Measurements from ENCODE around the gene MAP3K5. TPM values are rescaled to one million over a fixed set of nuclear protein-coding genes. Genes with fewer than 3 reads are reported as not detected.

Gene MAP3K5
- total RNA-seq, 2 donors from 2014 or later, result 6.7 to 11.9 TPM

GRCh38 chr6:136538836-136539235 is 253.4 kb downstream of the MAP3K5 start:
- Histone ChIP-seq H3K27ac (no peak overlapping the region), H3K27me3 (no peaks in the 10 kb centered on the region), H3K9me3 (no peaks in the 10 kb centered on the region), H3K4me1 (no peaks in the 10 kb centered on the region), H3K36me3 (no peaks in the 10 kb centered on the region), H3K4me3 (no peak overlapping the region)
- TF ChIP-seq CTCF (IDR thresholded peaks at IDR 0.05), result no peak
- no peak for DNase-seq (ENCODE audit: low spot score)

- DNase-seq (ENCODE audit: low spot score), result no peak
- Histone ChIP-seq H3K27me3 (no peaks in the 10 kb centered on the region), H3K36me3 (no peaks in the 10 kb centered on the region), H3K27ac (no peak overlapping the region), H3K9me3 (no peaks in the 10 kb centered on the region), H3K4me1 (no peaks in the 10 kb centered on the region), H3K4me3 (no peak overlapping the region)
- no peak for TF ChIP-seq CTCF (IDR thresholded peaks at IDR 0.05)
Observed at GRCh38 chr6:136535880-136536650, 256.2 kb downstream of the MAP3K5 start.

DNA sequence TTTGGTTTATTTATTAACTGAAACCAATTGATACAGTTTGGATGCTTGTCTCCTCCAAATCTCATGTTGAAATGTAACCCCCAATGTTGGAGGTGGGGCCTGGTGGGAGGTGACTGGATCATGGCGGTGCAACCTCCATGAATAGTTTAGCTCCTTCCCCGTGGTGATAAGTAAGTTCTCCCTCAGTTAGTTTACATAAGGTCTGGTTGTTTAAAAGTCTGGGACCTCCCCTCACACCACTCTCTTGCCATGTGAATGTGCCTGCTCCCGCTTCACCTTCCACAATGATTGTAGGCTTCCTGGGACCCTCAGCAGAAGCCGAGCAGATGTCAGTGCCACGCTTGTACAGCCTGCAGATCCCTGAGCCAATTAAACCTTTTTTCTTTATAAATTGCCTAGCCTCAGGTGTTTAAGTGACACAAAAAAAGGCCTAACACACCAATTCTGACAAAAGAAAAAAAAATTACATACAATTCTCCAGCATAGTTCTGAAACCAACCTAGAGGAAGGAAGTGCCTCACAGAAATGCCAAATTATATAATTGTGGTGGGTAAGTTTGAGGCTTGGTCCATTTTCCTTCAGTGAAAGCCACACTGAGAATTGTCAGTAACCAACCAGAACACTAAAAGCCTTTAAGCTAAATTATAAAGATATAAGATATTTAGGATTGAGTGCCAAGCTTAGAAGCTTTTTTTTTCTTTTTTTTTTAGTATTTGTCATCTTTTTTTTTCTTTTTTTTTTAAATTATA is 257.1 kb downstream of the MAP3K5 start:
- no peak overlapping the region for H3K4me3 ChIP-seq
- no peaks in the 10 kb centered on the region for H3K4me1 ChIP-seq
- no peaks in the 10 kb centered on the region for H3K27me3 ChIP-seq
- no peak for DNase-seq (ENCODE audit: low spot score)
- no peaks in the 10 kb centered on the region for H3K36me3 ChIP-seq
- no peak for TF ChIP-seq CTCF (IDR thresholded peaks at IDR 0.05)
- H3K27ac ChIP-seq, result no peak overlapping the region
- H3K9me3 ChIP-seq, result no peaks in the 10 kb centered on the region

GRCh38 chr6:136534268-136534667 is 258.0 kb downstream of the MAP3K5 start:
- H3K4me1 ChIP-seq, result no peaks in the 10 kb centered on the region
- no peak overlapping the region for H3K27ac ChIP-seq
- H3K36me3 ChIP-seq, result no peaks in the 10 kb centered on the region
- no peaks in the 10 kb centered on the region for H3K27me3 ChIP-seq
- H3K9me3 ChIP-seq, result no peaks in the 10 kb centered on the region
- TF ChIP-seq CTCF (IDR thresholded peaks at IDR 0.05), result no peak
- no peak for DNase-seq (ENCODE audit: low spot score)
- H3K4me3 ChIP-seq, result no peak overlapping the region

DNA sequence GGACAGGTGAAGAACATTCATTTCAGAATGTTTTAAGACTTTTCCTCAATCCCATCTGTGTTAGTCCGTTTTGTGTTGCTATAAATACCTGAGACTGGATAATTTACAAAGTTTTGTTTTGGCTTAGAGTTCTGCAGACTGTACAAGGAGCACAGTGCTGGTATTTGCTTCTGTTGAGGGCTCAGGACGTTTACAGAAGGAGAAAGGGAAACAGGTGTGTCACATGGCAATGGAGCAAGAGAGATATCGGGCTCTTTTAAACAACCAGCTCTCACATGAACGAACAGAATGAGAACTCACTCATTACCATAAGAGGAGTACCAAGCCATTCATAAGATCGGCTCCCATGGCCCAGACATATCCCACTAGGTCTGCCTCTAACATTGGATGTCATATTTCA is 258.8 kb downstream of the MAP3K5 start:
- no peaks in the 10 kb centered on the region for H3K36me3 ChIP-seq
- no peak for TF ChIP-seq CTCF (IDR thresholded peaks at IDR 0.05)
- H3K9me3 ChIP-seq, result no peaks in the 10 kb centered on the region
- H3K27me3 ChIP-seq, result no peaks in the 10 kb centered on the region
- no peaks in the 10 kb centered on the region for H3K4me1 ChIP-seq
- H3K4me3 ChIP-seq, result no peak overlapping the region
- H3K27ac ChIP-seq, result no peak overlapping the region
- no peak for DNase-seq (ENCODE audit: low spot score)
